Liver (tissue), 9 donors: ENCODE results near the gene PPM1M. TPM values are rescaled to one million over a fixed set of nuclear protein-coding genes. Genes with fewer than 3 reads are reported as not detected.

Experiments
- DNase-seq: peaks from one replicate; pipeline ENCODE4 v3.0.0-alpha.2; 2017; ENCODE audit warnings: low spot score
- H3K27ac ChIP-seq, 2 donors: one replicate each; pipeline ENCODE4 v1.7.0; 2013; ENCODE audit warnings: inconsistent platforms in 2 of 2, low read length in 2 of 2, control low read depth in 1 of 2, low read depth in 1 of 2, mild to moderate bottlenecking in 1 of 2
- H3K27me3 ChIP-seq, 4 donors: one replicate each; pipeline versions ENCODE4 v1.6.1 to v1.7.0; 2013; ENCODE audit warnings: low read length in 3 of 4, inconsistent platforms in 1 of 4, mild to moderate bottlenecking in 1 of 4, moderate library complexity in 1 of 4; ENCODE audit not compliant: control insufficient read depth in 4 of 4, insufficient read depth in 4 of 4
- H3K36me3 ChIP-seq, 4 donors: one replicate each; pipeline versions ENCODE4 v1.6.1 to v1.7.0; 2013; ENCODE audit warnings: low read length in 3 of 4, mild to moderate bottlenecking in 3 of 4, low read depth in 1 of 4, moderate library complexity in 1 of 4; ENCODE audit not compliant: control insufficient read depth in 4 of 4, insufficient read depth in 3 of 4
- H3K4me1 ChIP-seq, 4 donors: one replicate each; pipeline versions ENCODE4 v1.6.1 to v1.7.0; 2013; ENCODE audit warnings: low read length in 3 of 4, mild to moderate bottlenecking in 3 of 4, moderate library complexity in 1 of 4; ENCODE audit not compliant: control insufficient read depth in 4 of 4, insufficient read depth in 4 of 4
- H3K4me3 ChIP-seq, 3 donors: one replicate each; pipeline versions ENCODE4 v1.6.1 to v1.7.0; 2013; ENCODE audit warnings: low read length in 3 of 3, control low read depth in 1 of 3, low read depth in 1 of 3, mild to moderate bottlenecking in 1 of 3
- H3K9ac ChIP-seq, 2 donors: one replicate each; pipeline ENCODE4 v1.7.0; 2013; ENCODE audit warnings: low read length in 2 of 2, mild to moderate bottlenecking in 2 of 2, moderate library complexity in 2 of 2, control low read depth in 1 of 2, low read depth in 1 of 2
- H3K9me3 ChIP-seq, 4 donors: one replicate each; pipeline versions ENCODE4 v1.6.1 to v1.7.0; 2013; ENCODE audit warnings: low read length in 3 of 4; ENCODE audit not compliant: control insufficient read depth in 4 of 4
- ATF3 ChIP-seq: IDR thresholded peaks from 2 replicates; pipeline ENCODE4 v1.6.1; 2016; ENCODE audit warnings: antibody characterized with exemption
- CTCF ChIP-seq: fragments of 150-350 bp; IDR thresholded peaks from 2 replicates; pipeline ENCODE4 v1.5.1; 2017; ENCODE audit warnings: improper control_type of control experiment, low read depth, low read length; ENCODE audit not compliant: missing input control
- EGR1 ChIP-seq, 2 donors: IDR thresholded peaks; 2 replicates each; pipeline ENCODE4 v1.6.1; 2016 to 2018; ENCODE audit warnings: antibody characterized with exemption in 2 of 2, low read depth in 2 of 2
- FOXA1 ChIP-seq: IDR thresholded peaks from 2 replicates; pipeline ENCODE4 v1.6.1; 2016; ENCODE audit warnings: antibody characterized with exemption
- GABPA ChIP-seq, 2 donors: IDR thresholded peaks in 1 of 2; conservative IDR thresholded peaks in 1 of 2; 2 replicates each; pipeline ENCODE4 v1.6.1; 2016; ENCODE audit warnings: antibody characterized with exemption in 2 of 2, mild to moderate bottlenecking in 1 of 2, moderate library complexity in 1 of 2
- HNF4A ChIP-seq, 2 donors: conservative IDR thresholded peaks; 2 replicates each; pipeline ENCODE4 v1.6.1; 2016; ENCODE audit warnings: antibody characterized with exemption in 2 of 2, mild to moderate bottlenecking in 2 of 2
- HNF4G ChIP-seq: IDR thresholded peaks from 2 replicates; pipeline ENCODE4 v1.6.1; 2016; ENCODE audit warnings: antibody characterized with exemption
- JUND ChIP-seq, 2 donors: IDR thresholded peaks; 2 replicates each; pipeline ENCODE4 v1.6.1; 2016; ENCODE audit warnings: antibody characterized with exemption in 2 of 2
- MAX ChIP-seq: IDR thresholded peaks from 2 replicates; pipeline ENCODE4 v1.6.1; 2016; ENCODE audit warnings: antibody characterized with exemption
- RAD21 ChIP-seq, 2 donors: IDR thresholded peaks; 2 replicates each; pipeline ENCODE4 v1.6.1; 2016; ENCODE audit warnings: antibody characterized with exemption in 2 of 2, mild to moderate bottlenecking in 2 of 2
- REST ChIP-seq: IDR thresholded peaks from 2 replicates; pipeline ENCODE4 v1.6.1; 2016; ENCODE audit warnings: antibody characterized with exemption, mild to moderate bottlenecking
- RXRA ChIP-seq, 2 donors: IDR thresholded peaks; 2 replicates each; pipeline ENCODE4 v1.6.1; 2017 to 2018; ENCODE audit warnings: antibody characterized with exemption in 2 of 2, mild to moderate bottlenecking in 1 of 2
- SP1 ChIP-seq: IDR thresholded peaks from 2 replicates; pipeline ENCODE4 v1.6.1; 2018; ENCODE audit warnings: antibody characterized with exemption, mild to moderate bottlenecking
- TAF1 ChIP-seq: conservative IDR thresholded peaks from 2 replicates; pipeline ENCODE4 v1.6.1; 2016; ENCODE audit warnings: antibody characterized with exemption, mild to moderate bottlenecking
- YY1 ChIP-seq: IDR thresholded peaks from 2 replicates; pipeline ENCODE4 v1.6.1; 2016; ENCODE audit warnings: antibody characterized with exemption, mild to moderate bottlenecking
- ZBTB33 ChIP-seq: IDR thresholded peaks from 2 replicates; pipeline ENCODE4 v1.6.1; 2016; ENCODE audit warnings: antibody characterized with exemption
- WGBS: extraction: QIAGEN DNeasy Blood & Tissue Kit; methylation state at CpG from one replicate; pipeline ENCODE4 v1.1.7; 2013; 5-methylcytosine and 5-hydroxymethylcytosine counted together
- polyA plus RNA-seq, 2 donors: library from polyadenylated mRNA; stranded (reverse) in 1 of 2; unstranded in 1 of 2; fragments of 200-250 nt in 1 of 2; fragments of >200 nt in 1 of 2; fragmentation: Nextera tagmentation in 1 of 2; extraction: Ambion mirVana in 1 of 2; gene quantifications; one replicate each; pipeline versions ENCODE4 v1.2.1 to v1.2.3, GENCODE V29; 2013 to 2015
- total RNA-seq, 2 donors: library from RNA; depleted of rRNA; stranded (reverse); fragments of >200 nt; gene quantifications; one replicate each; pipeline ENCODE4 v1.2.3, GENCODE V29; 2014
- donor health status: healthy.
- donor health status: healthy.
- donor health status: healthy.
- donor health status: healthy.
- donor health status: healthy.

PPM1M gene
- total and polyA plus RNA-seq, 4 donors: 2.8 to 5.5 (median 4.6) TPM

GRCh38 chr3:52200981-52201679 lies 44.4 kb upstream of the PPM1M start:
- H3K27ac ChIP-seq: peak overlapping the region; percentile 65 to 72
- no peaks in the 10 kb centered on the region for H3K27me3 ChIP-seq
- peak overlapping the region; percentile 55 to 82 (median 74) for H3K4me3 ChIP-seq
- H3K4me1 ChIP-seq: peaks cover 10 to 71% (median 47%) of the 10 kb centered on the region in 4 donors
- no peak for TF ChIP-seq HNF4A (conservative IDR thresholded peaks at IDR 0.05)
- TF ChIP-seq RXRA (IDR thresholded peaks at IDR 0.05): no peak
- TF ChIP-seq MAX: no peak
- no peak for TF ChIP-seq HNF4G
- TF ChIP-seq ZBTB33: no peak
- no peak for TF ChIP-seq TAF1
- TF ChIP-seq FOXA1: no peak
- no peak for TF ChIP-seq REST
- peaks cover 10 to 46% (median 41%) of the 10 kb centered on the region in 4 donors for H3K36me3 ChIP-seq
- H3K9ac ChIP-seq: peak overlapping the region; percentile 4 to 89
- no peak for DNase-seq
- WGBS: 72% methylated on average over 5 of the region's 5 CpGs
- H3K9me3 ChIP-seq: no peaks in the 10 kb centered on the region

- Histone ChIP-seq H3K27ac (peak overlapping the region; percentile 65 to 72), H3K4me1 (peaks cover 6 to 67% (median 49%) of the 10 kb centered on the region in 4 donors), H3K36me3 (peaks cover 10 to 57% (median 49%) of the 10 kb centered on the region in 4 donors), H3K27me3 (no peaks in the 10 kb centered on the region), H3K9me3 (no peaks in the 10 kb centered on the region), H3K9ac (peak overlapping the region in 1 of 2 donors; percentile 50), H3K4me3 (peak overlapping the region; percentile 8 to 20 (median 14))
- no peak for DNase-seq
- 67% methylated on average over 4 of the region's 4 CpGs for WGBS
- TF ChIP-seq RXRA (IDR thresholded peaks at IDR 0.05) (peak in 1 of 2 donors; percentile 36), MAX (peak; percentile 5), ZBTB33 (no peak), HNF4G (peak; percentile 14), RAD21 (IDR thresholded peaks at IDR 0.05) (no peak), CTCF (no peak), SP1 (peak; percentile 33), TAF1 (no peak), EGR1 (IDR thresholded peaks at IDR 0.05; ENCODE audit: low read depth in 2 of 2) (peak in 1 of 2 donors; percentile 73), GABPA (IDR thresholded peaks at IDR 0.05 in 1 of 2, conservative IDR thresholded peaks at IDR 0.05 in 1 of 2) (no peak), YY1 (no peak), JUND (IDR thresholded peaks at IDR 0.05) (peak; percentile 21 to 86), HNF4A (conservative IDR thresholded peaks at IDR 0.05) (peak; percentile 70), ATF3 (peak; percentile 32)
These were observed 43.0 kb upstream of the PPM1M start for GRCh38 chr3:52202384-52203077.
